Cardiac muscle cell (in vitro differentiated cells and primary cell): ENCODE data around the gene KRTAP10-5. TPM values are rescaled to one million over a fixed set of nuclear protein-coding genes. Genes with fewer than 3 reads are reported as not detected.

Experiments used
- DNase-seq, 2 donors: peaks; one replicate each; pipeline versions ENCODE4 v3.0.0 to v3.0.0-alpha.2; 2010 to 2017; ENCODE audit warnings: low read depth in 1 of 2, low spot score in 1 of 2
- H3K27ac ChIP-seq: fragments of 200-600 bp; sonication (generic); 2 replicates; pipeline ENCODE4 v1.5.1; 2016
- H3K27me3 ChIP-seq: fragments of 200-600 bp; sonication (generic); 2 replicates; pipeline ENCODE4 v1.6.0; 2016; ENCODE audit warnings: control low read depth
- H3K36me3 ChIP-seq: fragments of 200-600 bp; sonication (generic); 2 replicates; pipeline ENCODE4 v1.5.1; 2016; ENCODE audit warnings: control low read depth
- H3K4me1 ChIP-seq: fragments of 200-600 bp; sonication (generic); 2 replicates; pipeline ENCODE4 v1.8.1; 2017; ENCODE audit warnings: low read depth, mild to moderate bottlenecking, mixed run types
- H3K4me3 ChIP-seq: fragments of 200-600 bp; sonication (generic); 2 replicates; pipeline ENCODE4 v1.5.1; 2016; ENCODE audit warnings: mild to moderate bottlenecking
- H3K9me3 ChIP-seq: fragments of 200-600 bp; sonication (generic); 2 replicates; pipeline ENCODE4 v1.5.1; 2017; ENCODE audit warnings: low read depth, mild to moderate bottlenecking, control low read depth
- polyA plus RNA-seq: library from polyadenylated mRNA; unstranded; fragments of >200 nt; fragmentation: Nextera tagmentation; extraction: Ambion mirVana; gene quantifications from 2 replicates; pipeline ENCODE4 v1.2.1, GENCODE V29; 2016
- total RNA-seq: library from RNA; depleted of rRNA; stranded (reverse); fragments of >200 nt; gene quantifications from 2 replicates; pipeline ENCODE4 v1.2.3, GENCODE V29; 2016
- TF ChIP-seq, protein P1 (sequence below): IDR thresholded peaks from 2 replicates; pipeline ENCODE4 v1.5.1; 2012; ENCODE audit warnings: low read depth, mild to moderate bottlenecking, low read length

KRTAP10-5 gene
- total and polyA plus RNA-seq, 2 experiments from 2014 or later = not detected

DNA sequence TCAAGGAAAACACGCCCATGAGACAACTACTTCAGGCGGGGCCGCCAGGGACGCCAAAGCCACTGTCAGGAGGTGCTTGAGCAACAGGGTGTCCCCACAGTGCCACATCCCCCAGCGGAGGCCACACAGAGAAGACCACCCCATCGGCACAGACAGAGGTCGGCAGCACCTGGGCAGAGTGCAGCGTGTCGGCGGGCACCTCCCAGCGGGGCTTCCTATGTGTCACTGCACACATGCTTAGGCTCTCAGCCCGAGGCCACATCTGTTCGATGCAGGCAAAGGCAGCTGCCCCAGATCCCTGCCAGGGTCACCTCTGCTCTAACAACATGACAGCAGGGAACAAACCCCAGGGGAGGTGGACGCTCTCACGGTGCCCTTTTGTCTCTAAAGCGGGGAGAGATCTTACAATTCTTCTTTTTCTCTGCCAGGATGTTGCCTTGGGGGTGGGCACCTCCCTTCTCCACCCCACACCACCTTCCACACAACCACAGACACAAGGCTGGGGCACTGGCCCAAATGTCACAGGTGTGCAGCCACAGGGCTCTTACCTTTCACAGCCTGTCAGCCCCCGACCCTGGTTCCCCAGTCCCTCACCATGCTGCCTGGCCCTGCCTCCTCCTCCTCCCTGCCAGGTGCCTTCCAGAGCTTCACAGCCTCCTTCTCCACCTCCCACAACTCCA lies 35.6 kb upstream of the KRTAP10-5 start:
- TF ChIP-seq, protein P1, sequence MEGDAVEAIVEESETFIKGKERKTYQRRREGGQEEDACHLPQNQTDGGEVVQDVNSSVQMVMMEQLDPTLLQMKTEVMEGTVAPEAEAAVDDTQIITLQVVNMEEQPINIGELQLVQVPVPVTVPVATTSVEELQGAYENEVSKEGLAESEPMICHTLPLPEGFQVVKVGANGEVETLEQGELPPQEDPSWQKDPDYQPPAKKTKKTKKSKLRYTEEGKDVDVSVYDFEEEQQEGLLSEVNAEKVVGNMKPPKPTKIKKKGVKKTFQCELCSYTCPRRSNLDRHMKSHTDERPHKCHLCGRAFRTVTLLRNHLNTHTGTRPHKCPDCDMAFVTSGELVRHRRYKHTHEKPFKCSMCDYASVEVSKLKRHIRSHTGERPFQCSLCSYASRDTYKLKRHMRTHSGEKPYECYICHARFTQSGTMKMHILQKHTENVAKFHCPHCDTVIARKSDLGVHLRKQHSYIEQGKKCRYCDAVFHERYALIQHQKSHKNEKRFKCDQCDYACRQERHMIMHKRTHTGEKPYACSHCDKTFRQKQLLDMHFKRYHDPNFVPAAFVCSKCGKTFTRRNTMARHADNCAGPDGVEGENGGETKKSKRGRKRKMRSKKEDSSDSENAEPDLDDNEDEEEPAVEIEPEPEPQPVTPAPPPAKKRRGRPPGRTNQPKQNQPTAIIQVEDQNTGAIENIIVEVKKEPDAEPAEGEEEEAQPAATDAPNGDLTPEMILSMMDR = no peak
- no peak overlapping the region for H3K27ac ChIP-seq
- no peaks in the 10 kb centered on the region for H3K9me3 ChIP-seq
- no peaks in the 10 kb centered on the region for H3K36me3 ChIP-seq
- H3K4me3 ChIP-seq = no peak overlapping the region
- no peak for DNase-seq
- H3K4me1 ChIP-seq = no peaks in the 10 kb centered on the region
- H3K27me3 ChIP-seq = no peaks in the 10 kb centered on the region

DNA sequence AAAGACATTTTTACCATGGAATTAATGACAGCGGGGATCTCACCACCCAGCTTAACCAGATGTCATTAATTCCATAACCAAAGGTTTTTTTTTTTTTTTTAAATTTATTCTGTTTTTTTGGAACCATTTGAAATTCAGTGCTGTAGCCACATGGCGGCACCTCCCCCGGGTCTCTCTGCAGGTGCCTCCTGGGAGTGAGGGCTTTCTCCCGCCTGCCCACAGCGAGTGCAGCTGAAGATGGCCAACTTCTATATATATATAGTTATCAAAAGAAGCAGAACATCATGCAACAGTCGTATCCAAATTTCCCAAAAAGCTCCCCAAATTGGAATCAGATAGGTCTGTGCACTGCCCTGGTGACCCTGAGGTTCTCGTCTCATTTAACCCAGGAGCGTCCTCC lies 35.1 kb upstream of the KRTAP10-5 start:
- no peaks in the 10 kb centered on the region for H3K36me3 ChIP-seq
- TF ChIP-seq, protein P1 = no peak
- no peaks in the 10 kb centered on the region for H3K4me1 ChIP-seq
- no peaks in the 10 kb centered on the region for H3K27me3 ChIP-seq
- H3K4me3 ChIP-seq = no peak overlapping the region
- no peak for DNase-seq
- H3K27ac ChIP-seq = no peak overlapping the region
- H3K9me3 ChIP-seq = no peaks in the 10 kb centered on the region

DNA sequence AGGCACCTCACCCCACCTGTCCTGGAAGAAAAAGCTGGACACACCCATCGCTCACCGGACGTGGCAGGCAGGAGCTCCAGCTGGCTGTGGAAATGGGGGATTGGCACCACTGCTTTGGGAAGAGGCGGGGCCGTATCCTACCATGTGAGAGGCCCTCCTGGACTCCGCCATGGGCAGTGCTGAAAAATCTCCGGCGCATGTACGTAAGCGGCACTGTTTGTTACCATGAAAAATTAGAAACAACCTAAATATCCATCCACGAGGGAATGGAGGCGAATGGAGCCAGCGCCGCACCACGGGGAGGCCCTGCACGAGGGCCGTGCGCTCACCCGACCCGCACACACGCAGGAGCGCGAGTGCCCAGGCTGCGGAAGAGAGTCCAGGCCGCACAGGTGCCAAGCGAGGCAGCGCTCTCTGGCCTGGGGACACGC lies 34.6 kb upstream of the KRTAP10-5 start:
- no peak overlapping the region for H3K4me3 ChIP-seq
- no peaks in the 10 kb centered on the region for H3K4me1 ChIP-seq
- no peaks in the 10 kb centered on the region for H3K36me3 ChIP-seq
- H3K9me3 ChIP-seq = no peaks in the 10 kb centered on the region
- no peaks in the 10 kb centered on the region for H3K27me3 ChIP-seq
- H3K27ac ChIP-seq = no peak overlapping the region
- no peak for DNase-seq
- TF ChIP-seq, protein P1 = no peak

DNA sequence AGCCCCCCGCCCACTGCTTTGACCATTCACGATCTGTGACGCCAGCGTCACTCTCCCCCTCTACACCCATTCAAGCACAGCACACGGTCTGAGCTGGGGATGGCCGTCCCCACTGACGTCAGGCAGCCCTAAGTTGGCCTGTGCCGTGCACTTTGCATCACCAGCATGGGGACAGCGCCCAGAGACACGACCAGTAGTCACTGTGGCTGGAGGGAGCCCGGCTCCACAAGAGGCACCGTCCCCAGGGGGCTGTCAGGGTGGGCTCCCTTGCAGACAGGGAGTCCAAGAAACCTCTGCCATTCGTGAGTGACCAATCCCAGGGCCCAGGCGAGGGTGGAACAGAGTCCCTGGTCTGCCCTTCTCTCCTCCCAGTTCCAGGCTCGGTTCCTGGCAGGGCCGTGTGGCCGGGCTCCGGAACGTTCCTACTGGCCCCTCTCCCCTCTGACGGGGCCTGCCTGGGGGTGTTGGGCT lies 33.8 kb upstream of the KRTAP10-5 start:
- Histone ChIP-seq H3K4me1 (no peaks in the 10 kb centered on the region), H3K27me3 (no peaks in the 10 kb centered on the region), H3K9me3 (no peaks in the 10 kb centered on the region), H3K4me3 (no peak overlapping the region), H3K36me3 (no peaks in the 10 kb centered on the region), H3K27ac (no peak overlapping the region)
- TF ChIP-seq, protein P1 = no peak
- no peak for DNase-seq

DNA sequence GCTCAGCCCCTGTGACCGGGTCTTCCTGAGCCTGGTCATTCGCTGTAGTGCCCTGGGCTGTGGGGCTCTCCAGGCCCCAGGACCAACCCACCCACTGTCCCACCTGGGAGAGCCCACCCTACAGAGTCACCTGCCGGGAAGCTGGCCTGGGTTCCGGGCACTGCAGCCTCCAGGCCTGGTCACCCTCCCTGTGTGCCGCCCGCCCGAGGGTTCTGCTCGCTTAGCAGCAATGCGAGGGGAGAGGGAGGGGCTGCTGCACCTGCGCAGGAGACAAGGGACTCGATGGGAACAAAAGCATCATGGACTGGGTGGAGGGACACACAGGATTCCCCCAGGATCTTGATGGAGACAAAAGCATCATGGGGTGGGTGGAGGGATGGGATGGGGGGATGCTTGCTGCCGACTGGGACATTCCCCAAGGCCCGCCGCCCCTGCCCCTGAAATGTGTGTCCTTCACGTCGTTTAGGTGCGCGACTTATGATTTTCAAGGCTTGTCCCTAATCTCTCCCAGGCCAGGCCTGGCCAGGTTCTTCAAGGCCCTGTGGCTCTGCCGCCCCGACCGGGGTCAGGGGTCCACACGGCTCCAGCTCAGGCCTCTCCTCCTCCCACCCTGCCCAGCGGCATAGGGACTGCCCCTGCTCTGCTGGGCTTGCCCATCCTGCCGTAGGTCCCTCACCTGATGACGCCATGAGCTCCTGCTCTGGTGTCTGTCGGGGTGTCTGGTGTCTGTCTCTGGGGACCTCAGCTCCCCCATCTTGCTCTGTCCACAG lies 33.2 kb upstream of the KRTAP10-5 start:
- Histone ChIP-seq H3K4me1 (no peaks in the 10 kb centered on the region), H3K27me3 (no peaks in the 10 kb centered on the region), H3K4me3 (no peak overlapping the region), H3K9me3 (no peaks in the 10 kb centered on the region), H3K27ac (no peak overlapping the region), H3K36me3 (no peaks in the 10 kb centered on the region)
- DNase-seq = no peak
- TF ChIP-seq, protein P1 = no peak
